ENCODE data around the gene GPR15LG. TPM values are rescaled to one million over a fixed set of nuclear protein-coding genes. Genes with fewer than 3 reads are reported as not detected.

The GPR15LG gene
- not detected in 2 replicates for total RNA-seq

GRCh38 chr10:84173501-84173929 lies at the start of gene GPR15LG:
Gene GPR15LG (plus strand): TSS chr10:84173801. CDS start chr10:84173852, 51 bp downstream.

GRCh38 chr10:84139126-84140035 lies 34.2 kb upstream of the GPR15LG start, which contains the start of gene GHITM:
Gene GHITM (plus strand): TSS chr10:84139509. CDS start chr10:84141501, 1,992 bp downstream.

GRCh38 chr10:84194424-84195043 lies 20.9 kb downstream of the GPR15LG start, which contains the start of gene CDHR1:
Gene CDHR1 (plus strand): TSS chr10:84194537. CDS start chr10:84194761, 224 bp downstream.

GRCh38 chr10:84225427-84226173 lies 52.0 kb downstream of the GPR15LG start, which contains the start of gene LRIT2:
Gene LRIT2 (minus strand): TSS chr10:84225544. CDS start chr10:84225520, 24 bp downstream.

Other genes starting within 250 kb of the GPR15LG start
- 165 and 175 TPM in 2 replicates for gene GHITM, start 34.3 kb upstream of the GPR15LG start, total RNA-seq
- under 0.01 TPM in 2 replicates for gene CDHR1, start 20.7 kb downstream of the GPR15LG start, total RNA-seq
- not detected in 2 replicates for gene LRIT2, start 51.7 kb downstream of the GPR15LG start, total RNA-seq
- gene LRIT1, start 67.7 kb downstream of the GPR15LG start, total RNA-seq = not detected in 2 replicates
- gene RGR, start 71.3 kb downstream of the GPR15LG start, total RNA-seq = not detected in 2 replicates
- 8.8 and 14.1 TPM in 2 replicates for gene CCSER2, start 154.8 kb downstream of the GPR15LG start, total RNA-seq